ENCODE data around the gene PPP1R3F. TPM values are rescaled to one million over a fixed set of nuclear protein-coding genes. Genes with fewer than 3 reads are reported as not detected.

The PPP1R3F gene
- total and polyA plus RNA-seq, 4 donors, result 0.78 to 1.7 (median 1.4) TPM

GRCh38 chrX:49273181-49273727, 3.7 kb downstream of the PPP1R3F start:
- Histone ChIP-seq H3K4me1 (ENCODE audit: control insufficient read depth in 4 of 4, insufficient read depth in 4 of 4, low read length in 3 of 4) (peaks cover 9 to 32% (median 19%) of the 10 kb centered on the region in 4 donors), H3K36me3 (ENCODE audit: control insufficient read depth in 4 of 4, insufficient read depth in 3 of 4, low read depth in 1 of 4, low read length in 3 of 4) (no peaks in the 10 kb centered on the region), H3K4me3 (ENCODE audit: low read depth in 1 of 3, low read length in 3 of 3) (no peak overlapping the region), H3K27ac (ENCODE audit: low read depth in 1 of 2, low read length in 2 of 2) (no peak overlapping the region), H3K9me3 (ENCODE audit: control insufficient read depth in 4 of 4, low read length in 3 of 4) (no peaks in the 10 kb centered on the region), H3K9ac (ENCODE audit: low read depth in 1 of 2, low read length in 2 of 2) (no peak overlapping the region), H3K27me3 (ENCODE audit: control insufficient read depth in 4 of 4, insufficient read depth in 4 of 4, low read length in 3 of 4) (no peaks in the 10 kb centered on the region)
- WGBS, result 89% methylated on average over 8 of the region's 8 CpGs
- DNase-seq (ENCODE audit: low spot score), result no peak
- no peak for TF ChIP-seq FOXA2 (IDR thresholded peaks at IDR 0.05)
- no peak for TF ChIP-seq JUND (IDR thresholded peaks at IDR 0.05)
- TF ChIP-seq NR2F2 (IDR thresholded peaks at IDR 0.05), result no peak
- TF ChIP-seq HNF4G (IDR thresholded peaks at IDR 0.05), result no peak
- no peak for TF ChIP-seq ZBTB33 (IDR thresholded peaks at IDR 0.05)

GRCh38 chrX:49276207-49276606, 6.6 kb downstream of the PPP1R3F start:
- no peak overlapping the region for H3K4me3 ChIP-seq (ENCODE audit: low read depth in 1 of 3, low read length in 3 of 3)
- H3K9me3 ChIP-seq (ENCODE audit: control insufficient read depth in 4 of 4, low read length in 3 of 4), result no peaks in the 10 kb centered on the region
- H3K9ac ChIP-seq (ENCODE audit: low read depth in 1 of 2, low read length in 2 of 2), result no peak overlapping the region
- DNase-seq (ENCODE audit: low spot score), result no peak
- H3K4me1 ChIP-seq (ENCODE audit: control insufficient read depth in 4 of 4, insufficient read depth in 4 of 4, low read length in 3 of 4), result peaks cover 4 to 19% (median 12%) of the 10 kb centered on the region in 4 donors
- TF ChIP-seq REST (IDR thresholded peaks at IDR 0.05), result no peak
- TF ChIP-seq FOXA2 (IDR thresholded peaks at IDR 0.05), result no peak
- no peak for TF ChIP-seq EGR1 (IDR thresholded peaks at IDR 0.05; ENCODE audit: low read depth in 2 of 2)
- no peak for TF ChIP-seq TAF1 (conservative IDR thresholded peaks at IDR 0.05)
- no peak for TF ChIP-seq CTCF (IDR thresholded peaks at IDR 0.05; ENCODE audit: low read depth, low read length, missing input control)
- TF ChIP-seq NR2F2 (IDR thresholded peaks at IDR 0.05), result no peak
- TF ChIP-seq ATF3 (IDR thresholded peaks at IDR 0.05), result no peak
- no peak for TF ChIP-seq RAD21 (IDR thresholded peaks at IDR 0.05)
- TF ChIP-seq JUND (IDR thresholded peaks at IDR 0.05), result no peak
- TF ChIP-seq MAX (IDR thresholded peaks at IDR 0.05), result no peak
- TF ChIP-seq FOXA1 (IDR thresholded peaks at IDR 0.05), result no peak
- no peak for TF ChIP-seq HNF4G (IDR thresholded peaks at IDR 0.05)
- no peak for TF ChIP-seq ZBTB33 (IDR thresholded peaks at IDR 0.05)
- TF ChIP-seq RXRA (IDR thresholded peaks at IDR 0.05), result no peak
- no peak for TF ChIP-seq HNF4A (conservative IDR thresholded peaks at IDR 0.05)
- TF ChIP-seq YY1 (IDR thresholded peaks at IDR 0.05), result no peak
- no peak for TF ChIP-seq GABPA (IDR thresholded peaks at IDR 0.05 in 1 of 2, conservative IDR thresholded peaks at IDR 0.05 in 1 of 2)
- no peaks in the 10 kb centered on the region for H3K27me3 ChIP-seq (ENCODE audit: control insufficient read depth in 4 of 4, insufficient read depth in 4 of 4, low read length in 3 of 4)
- H3K27ac ChIP-seq (ENCODE audit: low read depth in 1 of 2, low read length in 2 of 2), result no peak overlapping the region
- H3K36me3 ChIP-seq (ENCODE audit: control insufficient read depth in 4 of 4, insufficient read depth in 3 of 4, low read depth in 1 of 4, low read length in 3 of 4), result no peaks in the 10 kb centered on the region
- WGBS, result 81% methylated on average over 1 of the region's 1 CpG

Measured in liver (tissue), 9 donors.